Measurements from ENCODE around the gene GOSR1.
"Not testable (repeated sequence)": the region's sequence is repeated elsewhere in the genome, so short reads cannot be mapped to it uniquely, and the experiment has no call there.

Gene GOSR1

GRCh38 chr17:30554839-30555751, 77.9 kb downstream of the GOSR1 start:
- Histone ChIP-seq H3K27me3 (ENCODE audit: control insufficient read depth, insufficient read depth, low read length) (no peaks in the 10 kb centered on the region), H3K4me3 (ENCODE audit: low read depth, low read length) (no peak overlapping the region), H3K9ac (ENCODE audit: low read length) (no peak overlapping the region), H3K4me1 (ENCODE audit: control insufficient read depth, insufficient read depth, low read length) (peaks cover 14% of the 10 kb centered on the region; the same call in 1 of the 2 replicates), H3K9me3 (ENCODE audit: control insufficient read depth, insufficient read depth, low read depth, low read length) (no peaks in the 10 kb centered on the region), H3K36me3 (ENCODE audit: control insufficient read depth, insufficient read depth, low read length) (no peaks in the 10 kb centered on the region), H3K27ac (ENCODE audit: low read depth, low read length) (no peak overlapping the region)

- Histone ChIP-seq H3K36me3 (ENCODE audit: control insufficient read depth, insufficient read depth, low read length) (no peaks in the 10 kb centered on the region), H3K27me3 (ENCODE audit: control insufficient read depth, insufficient read depth, low read length) (no peaks in the 10 kb centered on the region), H3K9me3 (ENCODE audit: control insufficient read depth, insufficient read depth, low read depth, low read length) (no peaks in the 10 kb centered on the region), H3K4me3 (ENCODE audit: low read depth, low read length) (no peak overlapping the region), H3K4me1 (ENCODE audit: control insufficient read depth, insufficient read depth, low read length) (peaks cover 10% of the 10 kb centered on the region; the same call in 1 of the 2 replicates), H3K9ac (ENCODE audit: low read length) (no peak overlapping the region), H3K27ac (ENCODE audit: low read depth, low read length) (no peak overlapping the region)
Measured at GRCh38 chr17:30555942-30556341, 78.7 kb downstream of the GOSR1 start.

GRCh38 chr17:30556374-30557332, 79.4 kb downstream of the GOSR1 start:
- H3K4me3 ChIP-seq (ENCODE audit: low read depth, low read length), result no peak overlapping the region
- H3K4me1 ChIP-seq (ENCODE audit: control insufficient read depth, insufficient read depth, low read length), result peaks cover 3% of the 10 kb centered on the region; the same call in 1 of the 2 replicates

GRCh38 chr17:30557916-30558685, 80.9 kb downstream of the GOSR1 start:
- no peak overlapping the region for H3K4me3 ChIP-seq (ENCODE audit: low read depth, low read length)

More at GRCh38 chr17:30556374-30557332, 79.4 kb downstream of the GOSR1 start:
- Histone ChIP-seq H3K27ac (ENCODE audit: low read depth, low read length) (no peak overlapping the region), H3K36me3 (ENCODE audit: control insufficient read depth, insufficient read depth, low read length) (no peaks in the 10 kb centered on the region), H3K27me3 (ENCODE audit: control insufficient read depth, insufficient read depth, low read length) (no peaks in the 10 kb centered on the region), H3K9me3 (ENCODE audit: control insufficient read depth, insufficient read depth, low read depth, low read length) (no peaks in the 10 kb centered on the region), H3K9ac (ENCODE audit: low read length) (no peak overlapping the region)

GRCh38 chr17:30558686-30559545, 81.7 kb downstream of the GOSR1 start:
- Histone ChIP-seq H3K36me3 (ENCODE audit: control insufficient read depth, insufficient read depth, low read length) (no peaks in the 10 kb centered on the region), H3K27me3 (ENCODE audit: control insufficient read depth, insufficient read depth, low read length) (no peaks in the 10 kb centered on the region), H3K4me3 (ENCODE audit: low read depth, low read length) (no peak overlapping the region), H3K27ac (ENCODE audit: low read depth, low read length) (no peak overlapping the region), H3K9me3 (ENCODE audit: control insufficient read depth, insufficient read depth, low read depth, low read length) (no peaks in the 10 kb centered on the region), H3K4me1 (ENCODE audit: control insufficient read depth, insufficient read depth, low read length) (peaks cover 7% of the 10 kb centered on the region; the same call in 1 of the 2 replicates), H3K9ac (ENCODE audit: low read length) (no peak overlapping the region)

More at GRCh38 chr17:30557916-30558685, 80.9 kb downstream of the GOSR1 start:
- no peak overlapping the region for H3K9ac ChIP-seq (ENCODE audit: low read length)
- H3K27me3 ChIP-seq (ENCODE audit: control insufficient read depth, insufficient read depth, low read length), result no peaks in the 10 kb centered on the region
- peaks cover 4% of the 10 kb centered on the region; the same call in 1 of the 2 replicates for H3K4me1 ChIP-seq (ENCODE audit: control insufficient read depth, insufficient read depth, low read length)
- no peak overlapping the region for H3K27ac ChIP-seq (ENCODE audit: low read depth, low read length)
- no peaks in the 10 kb centered on the region for H3K9me3 ChIP-seq (ENCODE audit: control insufficient read depth, insufficient read depth, low read depth, low read length)
- no peaks in the 10 kb centered on the region for H3K36me3 ChIP-seq (ENCODE audit: control insufficient read depth, insufficient read depth, low read length)

- H3K27ac ChIP-seq (ENCODE audit: low read depth, low read length), result no peak overlapping the region
- H3K4me1 ChIP-seq (ENCODE audit: control insufficient read depth, insufficient read depth, low read length), result peaks cover 15% of the 10 kb centered on the region
- H3K9me3 ChIP-seq (ENCODE audit: control insufficient read depth, insufficient read depth, low read depth, low read length), result no peaks in the 10 kb centered on the region
Measured at GRCh38 chr17:30559656-30560055, 82.4 kb downstream of the GOSR1 start.

GRCh38 chr17:30560117-30561026, 83.2 kb downstream of the GOSR1 start:
- H3K27me3 ChIP-seq (ENCODE audit: control insufficient read depth, insufficient read depth, low read length); H3K9me3 ChIP-seq (ENCODE audit: control insufficient read depth, insufficient read depth, low read depth, low read length); H3K36me3 ChIP-seq (ENCODE audit: control insufficient read depth, insufficient read depth, low read length); H3K4me3 ChIP-seq (ENCODE audit: low read depth, low read length); H3K27ac ChIP-seq (ENCODE audit: low read depth, low read length); H3K9ac ChIP-seq (ENCODE audit: low read length): not testable (repeated sequence)
- peaks cover 15% of the 10 kb centered on the region for H3K4me1 ChIP-seq (ENCODE audit: control insufficient read depth, insufficient read depth, low read length)

More at GRCh38 chr17:30559656-30560055, 82.4 kb downstream of the GOSR1 start:
- Histone ChIP-seq H3K4me3 (ENCODE audit: low read depth, low read length) (no peak overlapping the region), H3K9ac (ENCODE audit: low read length) (no peak overlapping the region), H3K36me3 (ENCODE audit: control insufficient read depth, insufficient read depth, low read length) (no peaks in the 10 kb centered on the region), H3K27me3 (ENCODE audit: control insufficient read depth, insufficient read depth, low read length) (no peaks in the 10 kb centered on the region)

GRCh38 chr17:30561766-30562165, 84.6 kb downstream of the GOSR1 start:
- not testable (repeated sequence) for H3K9ac ChIP-seq (ENCODE audit: low read length); H3K36me3 ChIP-seq (ENCODE audit: control insufficient read depth, insufficient read depth, low read length); H3K27ac ChIP-seq (ENCODE audit: low read depth, low read length); H3K9me3 ChIP-seq (ENCODE audit: control insufficient read depth, insufficient read depth, low read depth, low read length); H3K27me3 ChIP-seq (ENCODE audit: control insufficient read depth, insufficient read depth, low read length); H3K4me3 ChIP-seq (ENCODE audit: low read depth, low read length)
- peaks cover 23% of the 10 kb centered on the region for H3K4me1 ChIP-seq (ENCODE audit: control insufficient read depth, insufficient read depth, low read length)

GRCh38 chr17:30563131-30563904, 86.1 kb downstream of the GOSR1 start:
- H3K27me3 ChIP-seq (ENCODE audit: control insufficient read depth, insufficient read depth, low read length); H3K4me3 ChIP-seq (ENCODE audit: low read depth, low read length); H3K9me3 ChIP-seq (ENCODE audit: control insufficient read depth, insufficient read depth, low read depth, low read length); H3K36me3 ChIP-seq (ENCODE audit: control insufficient read depth, insufficient read depth, low read length): not testable (repeated sequence)
- peaks cover 28% of the 10 kb centered on the region for H3K4me1 ChIP-seq (ENCODE audit: control insufficient read depth, insufficient read depth, low read length)
- peak overlapping the region; percentile 67; the same call in 1 of the 2 replicates for H3K27ac ChIP-seq (ENCODE audit: low read depth, low read length)
- peak overlapping the region; percentile 24 for H3K9ac ChIP-seq (ENCODE audit: low read length)

Data from HUES6 (cell line).